ENCODE results near the gene PITPNM3. TPM values are rescaled to one million over a fixed set of nuclear protein-coding genes. Genes with fewer than 3 reads are reported as not detected.

Gene PITPNM3
- total RNA-seq, 1 experiment from 2014 or later = 0.71 TPM

GRCh38 chr17:6408276-6408675, 148.1 kb downstream of the PITPNM3 start:
- no peak for TF ChIP-seq EZH2 (IDR thresholded peaks at IDR 0.05; ENCODE audit: borderline replicate concordance, low read depth, low read length, poor library complexity, severe bottlenecking)
- no peak for TF ChIP-seq CTCF (conservative IDR thresholded peaks at IDR 0.05; ENCODE audit: low read depth, low read length)
- intact Hi-C loops (cut with micrococcal nuclease; ENCODE audit: unreplicated experiment) = no loop called here
- H3K4me3 ChIP-seq (ENCODE audit: low read depth, low read length, poor library complexity, severe bottlenecking) = no peak overlapping the region
- no peaks in the 10 kb centered on the region for H3K4me1 ChIP-seq (ENCODE audit: insufficient read depth, low read length, poor library complexity, severe bottlenecking)
- H3K9me3 ChIP-seq (ENCODE audit: low read depth, low read length, poor library complexity, severe bottlenecking) = no peaks in the 10 kb centered on the region
- no peaks in the 10 kb centered on the region for H3K36me3 ChIP-seq (ENCODE audit: insufficient read depth, low read length, poor library complexity, severe bottlenecking)
- BruUV-seq (replicated peaks) = no TSS peak
- ChIA-PET POLR2A (ENCODE audit: low non-redundant PET) (no interaction called here), CTCF (no interaction called here)
- DNase-seq (ENCODE audit: low spot score) = no peak
- H3K27me3 ChIP-seq (replicated peaks; ENCODE audit: insufficient read depth, low read depth, low read length, poor library complexity) = peaks cover 26% of the 10 kb centered on the region
- H3K27ac ChIP-seq (ENCODE audit: low read depth, low read length, poor library complexity, severe bottlenecking) = no peak overlapping the region

GRCh38 chr17:6402258-6402657, 154.1 kb downstream of the PITPNM3 start:
- ChIA-PET CTCF (no interaction called here), POLR2A (ENCODE audit: low non-redundant PET) (no interaction called here)
- Histone ChIP-seq H3K4me1 (ENCODE audit: insufficient read depth, low read length, poor library complexity, severe bottlenecking) (no peaks in the 10 kb centered on the region), H3K27ac (ENCODE audit: low read depth, low read length, poor library complexity, severe bottlenecking) (no peak overlapping the region), H3K9me3 (ENCODE audit: low read depth, low read length, poor library complexity, severe bottlenecking) (peaks cover 4% of the 10 kb centered on the region), H3K4me3 (ENCODE audit: low read depth, low read length, poor library complexity, severe bottlenecking) (no peak overlapping the region), H3K27me3 (replicated peaks; ENCODE audit: insufficient read depth, low read depth, low read length, poor library complexity) (peaks cover 61% of the 10 kb centered on the region), H3K36me3 (ENCODE audit: insufficient read depth, low read length, poor library complexity, severe bottlenecking) (no peaks in the 10 kb centered on the region)
- intact Hi-C loops (cut with micrococcal nuclease; ENCODE audit: unreplicated experiment) = no loop called here
- no peak for DNase-seq (ENCODE audit: low spot score)
- TF ChIP-seq EZH2 (IDR thresholded peaks at IDR 0.05; ENCODE audit: borderline replicate concordance, low read depth, low read length, poor library complexity, severe bottlenecking) (no peak), CTCF (conservative IDR thresholded peaks at IDR 0.05; ENCODE audit: low read depth, low read length) (no peak)
- BruUV-seq (replicated peaks) = no TSS peak

Other genes starting within 250 kb of the PITPNM3 start
- gene AIPL1, start 121.4 kb downstream of the PITPNM3 start, total RNA-seq (2021) = not detected in 2 replicates
- 90.5 and 107 TPM in 2 replicates for gene PIMREG, start 112.1 kb downstream of the PITPNM3 start, total RNA-seq (2021)
- gene KIAA0753, start 84.2 kb upstream of the PITPNM3 start, total RNA-seq (2021) = 41.2 and 42.8 TPM in 2 replicates
- 140 and 147 TPM in 2 replicates for gene TXNDC17, start 84.5 kb upstream of the PITPNM3 start, total RNA-seq (2021)
- gene MED31, start 95.0 kb upstream of the PITPNM3 start, total RNA-seq (2021) = 27.9 and 28.0 TPM in 2 replicates
- gene C17orf100, start 95.2 kb upstream of the PITPNM3 start, total RNA-seq (2021) = 3.1 and 3.3 TPM in 2 replicates
- gene SLC13A5, start 156.8 kb upstream of the PITPNM3 start, total RNA-seq (2021) = not detected in 2 replicates
- not detected in 2 replicates for gene XAF1, start 199.5 kb upstream of the PITPNM3 start, total RNA-seq (2021)
- not detected in 2 replicates for gene FBXO39, start 219.7 kb upstream of the PITPNM3 start, total RNA-seq (2021)

Measured in A673 (cell line).